ENCODE data around the gene VSTM5.

Gene VSTM5

GRCh38 chr11:93857413-93858120, 7.1 kb upstream of the VSTM5 start:
- H3K36me3 Mint-ChIP-seq (ENCODE audit: low read depth), result no peaks in the 10 kb centered on the region
- no peak for TF ChIP-seq CTCF (IDR thresholded peaks at IDR 0.05; ENCODE audit: unreplicated experiment in 3 of 3)
- no peaks in the 10 kb centered on the region for H3K27me3 Mint-ChIP-seq (ENCODE audit: low read depth)
- H3K4me1 Mint-ChIP-seq, result peaks cover 7% of the 10 kb centered on the region
- H3K4me3 Mint-ChIP-seq, result no peak overlapping the region
- no peaks in the 10 kb centered on the region for H3K9me3 Mint-ChIP-seq
- H3K27ac Mint-ChIP-seq, result peak overlapping the region in 2 of 3 experiments; percentile 19 to 50

GRCh38 chr11:93852242-93852641, 1.8 kb upstream of the VSTM5 start:
- Mint-ChIP-seq H3K4me1 (no peaks in the 10 kb centered on the region), H3K4me3 (no peak overlapping the region)

GRCh38 chr11:93849751-93850593, 446 bp downstream of the VSTM5 start:
- no peak for TF ChIP-seq CTCF (IDR thresholded peaks at IDR 0.05; ENCODE audit: unreplicated experiment in 3 of 3)
- no peaks in the 10 kb centered on the region for H3K36me3 Mint-ChIP-seq (ENCODE audit: low read depth)

More at GRCh38 chr11:93852242-93852641, 1.8 kb upstream of the VSTM5 start:
- TF ChIP-seq CTCF (IDR thresholded peaks at IDR 0.05; ENCODE audit: unreplicated experiment in 3 of 3), result no peak
- H3K27ac Mint-ChIP-seq, result no peak overlapping the region
- no peaks in the 10 kb centered on the region for H3K9me3 Mint-ChIP-seq
- H3K27me3 Mint-ChIP-seq (ENCODE audit: low read depth), result no peaks in the 10 kb centered on the region
- H3K36me3 Mint-ChIP-seq (ENCODE audit: low read depth), result no peaks in the 10 kb centered on the region

GRCh38 chr11:93849201-93849600, 1.2 kb downstream of the VSTM5 start:
- no peaks in the 10 kb centered on the region for H3K27me3 Mint-ChIP-seq (ENCODE audit: low read depth)
- no peak overlapping the region for H3K4me3 Mint-ChIP-seq
- no peak for TF ChIP-seq CTCF (IDR thresholded peaks at IDR 0.05; ENCODE audit: unreplicated experiment in 3 of 3)

More at GRCh38 chr11:93849751-93850593, 446 bp downstream of the VSTM5 start:
- Mint-ChIP-seq H3K27me3 (ENCODE audit: low read depth) (no peaks in the 10 kb centered on the region), H3K4me3 (no peak overlapping the region), H3K9me3 (no peaks in the 10 kb centered on the region), H3K4me1 (no peaks in the 10 kb centered on the region), H3K27ac (no peak overlapping the region)

GRCh38 chr11:93846411-93846810, 4.0 kb downstream of the VSTM5 start:
- Mint-ChIP-seq H3K4me3 (no peak overlapping the region), H3K4me1 (no peaks in the 10 kb centered on the region), H3K36me3 (ENCODE audit: low read depth) (no peaks in the 10 kb centered on the region), H3K9me3 (no peaks in the 10 kb centered on the region), H3K27me3 (ENCODE audit: low read depth) (no peaks in the 10 kb centered on the region), H3K27ac (no peak overlapping the region)
- no peak for TF ChIP-seq CTCF (IDR thresholded peaks at IDR 0.05; ENCODE audit: unreplicated experiment in 3 of 3)

More at GRCh38 chr11:93849201-93849600, 1.2 kb downstream of the VSTM5 start:
- Mint-ChIP-seq H3K27ac (no peak overlapping the region), H3K36me3 (ENCODE audit: low read depth) (no peaks in the 10 kb centered on the region), H3K9me3 (no peaks in the 10 kb centered on the region), H3K4me1 (no peaks in the 10 kb centered on the region)

Data from nephron (organoid).